H9 (cell line): Measurements from ENCODE around the gene SKIC2. TPM values are rescaled to one million over a fixed set of nuclear protein-coding genes. Genes with fewer than 3 reads are reported as not detected.
"Not testable (repeated sequence)": the region's sequence is repeated elsewhere in the genome, so short reads cannot be mapped to it uniquely, and the experiment has no call there.

ENCODE experiments used
- DNase-seq: peaks from one replicate; pipeline ENCODE4 v3.0.0-alpha.2; 2017
- H2AFZ ChIP-seq: one replicate; pipeline ENCODE4 v1.6.1; 2013; ENCODE audit warnings: mild to moderate bottlenecking, low read length, control low read depth, moderate library complexity
- H2AK5ac ChIP-seq: 2 replicates; pipeline ENCODE4 v1.6.1; 2013; ENCODE audit warnings: low read length, control low read depth, mixed read lengths; ENCODE audit not compliant: insufficient read length
- H2BK120ac ChIP-seq: one replicate; pipeline ENCODE4 v1.6.1; 2013; ENCODE audit warnings: low read depth, mild to moderate bottlenecking, low read length, control low read depth, inconsistent platforms; ENCODE audit not compliant: poor library complexity, severe bottlenecking
- H2BK12ac ChIP-seq: 2 replicates; pipeline ENCODE4 v1.6.1; 2013; ENCODE audit warnings: low read length, control low read depth, mixed read lengths, low read depth; ENCODE audit not compliant: insufficient read length
- H2BK15ac ChIP-seq: 2 replicates; pipeline ENCODE4 v1.6.1; 2013; ENCODE audit warnings: low read depth, low read length, control low read depth
- H2BK20ac ChIP-seq: one replicate; pipeline ENCODE4 v1.6.1; 2013; ENCODE audit warnings: low read depth, mild to moderate bottlenecking, low read length, control low read depth, inconsistent platforms; ENCODE audit not compliant: poor library complexity, severe bottlenecking
- H2BK5ac ChIP-seq: 2 replicates; pipeline ENCODE4 v1.6.1; 2013; ENCODE audit warnings: low read length, control low read depth, mixed read lengths; ENCODE audit not compliant: insufficient read length
- H3K14ac ChIP-seq: 2 replicates; pipeline ENCODE4 v1.6.1; 2013; ENCODE audit warnings: low read length, control low read depth; ENCODE audit not compliant: insufficient read depth
- H3K18ac ChIP-seq: 2 replicates; pipeline ENCODE4 v1.6.1; 2013; ENCODE audit warnings: low read depth, mild to moderate bottlenecking, mixed read lengths, low read length, control low read depth; ENCODE audit not compliant: insufficient read length
- H3K23ac ChIP-seq: 2 replicates; pipeline ENCODE4 v1.6.1; 2013; ENCODE audit warnings: low read length, control low read depth, mixed read lengths, low read depth; ENCODE audit not compliant: insufficient read length
- H3K23me2 ChIP-seq: 2 replicates; pipeline ENCODE4 v1.6.1; 2013; ENCODE audit warnings: low read depth, mild to moderate bottlenecking, mixed read lengths, low read length, control low read depth; ENCODE audit not compliant: insufficient read length, poor library complexity, severe bottlenecking
- H3K27ac ChIP-seq: 2 replicates; pipeline ENCODE4 v1.5.1; 2013; ENCODE audit warnings: low read length, control low read depth, mixed read lengths, low read depth; ENCODE audit not compliant: insufficient read length
- H3K27me3 ChIP-seq: 2 replicates; pipeline ENCODE4 v1.6.1; 2013; ENCODE audit warnings: low read length, control low read depth, inconsistent platforms; ENCODE audit not compliant: insufficient read depth
- H3K4ac ChIP-seq: 2 replicates; pipeline ENCODE4 v1.6.1; 2013; ENCODE audit warnings: low read depth, mild to moderate bottlenecking, control low read depth, inconsistent platforms, low read length, moderate library complexity
- H3K4me1 ChIP-seq: 2 replicates; pipeline ENCODE4 v1.6.1; 2013; ENCODE audit warnings: low read length, control low read depth, inconsistent platforms; ENCODE audit not compliant: insufficient read depth
- H3K4me2 ChIP-seq: 2 replicates; pipeline ENCODE4 v1.6.1; 2013; ENCODE audit warnings: low read length, control low read depth, mixed read lengths; ENCODE audit not compliant: insufficient read length, insufficient read depth
- H3K56ac ChIP-seq: 2 replicates; pipeline ENCODE4 v1.6.1; 2013; ENCODE audit warnings: low read depth, mild to moderate bottlenecking, mixed read lengths, low read length, control low read depth; ENCODE audit not compliant: insufficient read length
- H3K79me1 ChIP-seq: 2 replicates; pipeline ENCODE4 v1.6.1; 2013; ENCODE audit warnings: low read depth, mild to moderate bottlenecking, moderate library complexity, low read length, control low read depth, inconsistent platforms; ENCODE audit not compliant: insufficient read depth, poor library complexity, severe bottlenecking
- H3K79me2 ChIP-seq: 2 replicates; pipeline ENCODE4 v1.6.1; 2013; ENCODE audit warnings: low read length, control low read depth, inconsistent platforms; ENCODE audit not compliant: insufficient read depth
- H3K9ac ChIP-seq: 2 replicates; pipeline ENCODE4 v1.6.1; 2013; ENCODE audit warnings: low read length, control low read depth, mixed read lengths; ENCODE audit not compliant: insufficient read length; ENCODE audit errors: extremely low read depth
- H3K9me3 ChIP-seq: one replicate; pipeline ENCODE4 v1.6.1; 2013; ENCODE audit warnings: low read depth, low read length, inconsistent platforms; ENCODE audit not compliant: control insufficient read depth
- H3T11ph ChIP-seq: one replicate; pipeline ENCODE4 v1.6.1; 2013; ENCODE audit warnings: mild to moderate bottlenecking, low read length, control low read depth, inconsistent platforms
- H4K20me1 ChIP-seq: one replicate; pipeline ENCODE4 v1.6.1; 2013; ENCODE audit not compliant: control insufficient read depth, insufficient read length, insufficient read depth
- H4K5ac ChIP-seq: 2 replicates; pipeline ENCODE4 v1.6.1; 2013; ENCODE audit warnings: low read depth, mild to moderate bottlenecking, mixed read lengths, low read length, control low read depth; ENCODE audit not compliant: insufficient read length
- H4K8ac ChIP-seq: replicated peaks from 2 replicates; pipeline ENCODE4 v1.6.1; 2013; ENCODE audit warnings: low read length, control low read depth, mixed read lengths, low read depth; ENCODE audit not compliant: insufficient read length
- H4K91ac ChIP-seq: 2 replicates; pipeline ENCODE4 v1.6.1; 2013; ENCODE audit warnings: low read depth, mild to moderate bottlenecking, moderate library complexity, mixed read lengths, low read length, control low read depth; ENCODE audit not compliant: insufficient read length
- H3K27ac Mint-ChIP-seq, 3 experiments: 2 replicates in 2 of 3; 3 replicates in 1 of 3; pipeline ENCODE4 v1.8.0; 2020 to 2021; ENCODE audit warnings: mixed read lengths in 3 of 3, mild to moderate bottlenecking in 1 of 3, moderate library complexity in 1 of 3
- H3K27me3 Mint-ChIP-seq: 2 replicates; pipeline ENCODE4 v1.8.0; 2021; ENCODE audit warnings: low read depth, mild to moderate bottlenecking, moderate library complexity, mixed read lengths
- H3K36me3 Mint-ChIP-seq, 3 experiments: 2 replicates in 2 of 3; 3 replicates in 1 of 3; pipeline ENCODE4 v1.8.0; 2020 to 2021; ENCODE audit warnings: low read depth in 3 of 3, mixed read lengths in 3 of 3; ENCODE audit not compliant: insufficient read depth in 1 of 3
- H3K4me1 Mint-ChIP-seq, 2 experiments: 2 replicates each; pipeline ENCODE4 v1.8.0; 2020; ENCODE audit warnings: mixed read lengths in 2 of 2
- H3K4me3 Mint-ChIP-seq, 2 experiments: 2 replicates in 1 of 2; 3 replicates in 1 of 2; pipeline ENCODE4 v1.8.0; 2020 to 2021; ENCODE audit warnings: mild to moderate bottlenecking in 2 of 2, mixed read lengths in 2 of 2, moderate library complexity in 1 of 2
- H3K9me3 Mint-ChIP-seq, 2 experiments: 2 replicates in 1 of 2; 3 replicates in 1 of 2; pipeline ENCODE4 v1.8.0; 2020; ENCODE audit warnings: mild to moderate bottlenecking in 2 of 2, mixed read lengths in 2 of 2, moderate library complexity in 1 of 2
- WGBS: extraction: QIAGEN DNeasy Blood & Tissue Kit; methylation state at CpG from one replicate; pipeline ENCODE4 v1.1.7; 2013; ENCODE audit warnings: missing lambda C conversion rate, low lambda C conversion rate, mixed read lengths; ENCODE audit not compliant: insufficient read length; ENCODE audit errors: extremely low coverage; 5-methylcytosine and 5-hydroxymethylcytosine counted together
- total RNA-seq: library from RNA; stranded (reverse); gene quantifications from 2 replicates; pipeline ENCODE4 v1.2.1, GENCODE V29; 2021

Gene SKIC2
- total RNA-seq, 1 experiment from 2014 or later, result 86.2 TPM

DNA sequence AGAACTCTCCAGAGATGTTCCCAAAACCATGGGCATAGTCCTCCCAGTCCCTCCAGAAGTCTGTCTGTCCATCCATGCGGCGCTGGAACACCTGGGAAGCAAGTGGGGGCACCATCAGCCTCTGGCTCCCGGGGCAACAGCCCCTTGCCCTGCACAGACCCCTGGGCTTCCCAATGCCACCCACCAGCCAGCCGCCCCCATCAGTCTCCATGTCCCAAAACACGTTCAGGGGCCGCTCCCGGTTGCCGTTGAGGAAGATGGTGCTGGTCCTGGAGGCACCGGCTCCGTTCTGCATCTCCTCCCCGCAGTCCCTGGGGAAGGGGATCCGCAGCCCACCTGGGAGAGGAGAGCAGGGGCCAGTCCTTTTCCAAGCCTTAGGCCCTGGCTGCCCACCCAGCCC, 50.6 kb downstream of the SKIC2 start:
- H2BK15ac ChIP-seq, H3K18ac ChIP-seq, H3K27me3 ChIP-seq, H2BK20ac ChIP-seq, H3K4me3 Mint-ChIP-seq, H3K27ac Mint-ChIP-seq, H3K27ac ChIP-seq, H3K36me3 Mint-ChIP-seq, H4K8ac ChIP-seq, H3K56ac ChIP-seq, H2BK5ac ChIP-seq, H3K4me1 Mint-ChIP-seq, H3K4me2 ChIP-seq, H3K79me2 ChIP-seq, H3K79me1 ChIP-seq, H3K9me3 Mint-ChIP-seq, H3K4ac ChIP-seq, H2AK5ac ChIP-seq, H3K27me3 Mint-ChIP-seq, H2BK120ac ChIP-seq, H4K5ac ChIP-seq, H4K91ac ChIP-seq, H3K23me2 ChIP-seq, H4K20me1 ChIP-seq, H3K9me3 ChIP-seq, H2AFZ ChIP-seq, H3K14ac ChIP-seq, H2BK12ac ChIP-seq, H3T11ph ChIP-seq, H3K23ac ChIP-seq, DNase-seq, H3K4me1 ChIP-seq, H3K9ac ChIP-seq: not testable (repeated sequence)
- WGBS, result no CpG with 5 or more reads among the region's 12 CpGs

GRCh38 chr6:32010856-32011530, 52.0 kb downstream of the SKIC2 start:
- not testable (repeated sequence) for DNase-seq, H2BK20ac ChIP-seq, H2BK5ac ChIP-seq, H3K79me2 ChIP-seq, H2BK120ac ChIP-seq, H2AK5ac ChIP-seq, H3K27me3 ChIP-seq, H3K9me3 ChIP-seq, H3K27me3 Mint-ChIP-seq, H3K4ac ChIP-seq, H3K56ac ChIP-seq, H3K4me1 Mint-ChIP-seq, H4K8ac ChIP-seq, H4K91ac ChIP-seq, H4K20me1 ChIP-seq, H3K9ac ChIP-seq, H3K23ac ChIP-seq, H3K18ac ChIP-seq, H4K5ac ChIP-seq, H3K9me3 Mint-ChIP-seq, H3K27ac ChIP-seq, H2BK15ac ChIP-seq, H3K4me2 ChIP-seq, H2AFZ ChIP-seq, H3K36me3 Mint-ChIP-seq, H3K4me1 ChIP-seq, H3K23me2 ChIP-seq, H3K27ac Mint-ChIP-seq, H3K14ac ChIP-seq, H3K4me3 Mint-ChIP-seq, H2BK12ac ChIP-seq, H3T11ph ChIP-seq, H3K79me1 ChIP-seq
- WGBS, result no CpG with 5 or more reads among the region's 27 CpGs
